H9 (cell line): ENCODE data around the gene TMCO4. TPM values are rescaled to one million over a fixed set of nuclear protein-coding genes. Genes with fewer than 3 reads are reported as not detected.

Experiments
- DNase-seq: peaks from one replicate; pipeline ENCODE4 v3.0.0-alpha.2; 2017
- H2AFZ ChIP-seq: one replicate; pipeline ENCODE4 v1.6.1; 2013; ENCODE audit warnings: mild to moderate bottlenecking, low read length, control low read depth, moderate library complexity
- H2AK5ac ChIP-seq: 2 replicates; pipeline ENCODE4 v1.6.1; 2013; ENCODE audit warnings: low read length, control low read depth, mixed read lengths; ENCODE audit not compliant: insufficient read length
- H2BK120ac ChIP-seq: one replicate; pipeline ENCODE4 v1.6.1; 2013; ENCODE audit warnings: low read depth, mild to moderate bottlenecking, low read length, control low read depth, inconsistent platforms; ENCODE audit not compliant: poor library complexity, severe bottlenecking
- H2BK12ac ChIP-seq: 2 replicates; pipeline ENCODE4 v1.6.1; 2013; ENCODE audit warnings: low read length, control low read depth, mixed read lengths, low read depth; ENCODE audit not compliant: insufficient read length
- H2BK15ac ChIP-seq: 2 replicates; pipeline ENCODE4 v1.6.1; 2013; ENCODE audit warnings: low read depth, low read length, control low read depth
- H2BK20ac ChIP-seq: one replicate; pipeline ENCODE4 v1.6.1; 2013; ENCODE audit warnings: low read depth, mild to moderate bottlenecking, low read length, control low read depth, inconsistent platforms; ENCODE audit not compliant: poor library complexity, severe bottlenecking
- H2BK5ac ChIP-seq: 2 replicates; pipeline ENCODE4 v1.6.1; 2013; ENCODE audit warnings: low read length, control low read depth, mixed read lengths; ENCODE audit not compliant: insufficient read length
- H3K14ac ChIP-seq: 2 replicates; pipeline ENCODE4 v1.6.1; 2013; ENCODE audit warnings: low read length, control low read depth; ENCODE audit not compliant: insufficient read depth
- H3K18ac ChIP-seq: 2 replicates; pipeline ENCODE4 v1.6.1; 2013; ENCODE audit warnings: low read depth, mild to moderate bottlenecking, mixed read lengths, low read length, control low read depth; ENCODE audit not compliant: insufficient read length
- H3K23ac ChIP-seq: 2 replicates; pipeline ENCODE4 v1.6.1; 2013; ENCODE audit warnings: low read length, control low read depth, mixed read lengths, low read depth; ENCODE audit not compliant: insufficient read length
- H3K23me2 ChIP-seq: 2 replicates; pipeline ENCODE4 v1.6.1; 2013; ENCODE audit warnings: low read depth, mild to moderate bottlenecking, mixed read lengths, low read length, control low read depth; ENCODE audit not compliant: insufficient read length, poor library complexity, severe bottlenecking
- H3K27ac ChIP-seq: 2 replicates; pipeline ENCODE4 v1.5.1; 2013; ENCODE audit warnings: low read length, control low read depth, mixed read lengths, low read depth; ENCODE audit not compliant: insufficient read length
- H3K27me3 ChIP-seq: 2 replicates; pipeline ENCODE4 v1.6.1; 2013; ENCODE audit warnings: low read length, control low read depth, inconsistent platforms; ENCODE audit not compliant: insufficient read depth
- H3K4ac ChIP-seq: 2 replicates; pipeline ENCODE4 v1.6.1; 2013; ENCODE audit warnings: low read depth, mild to moderate bottlenecking, control low read depth, inconsistent platforms, low read length, moderate library complexity
- H3K4me1 ChIP-seq: 2 replicates; pipeline ENCODE4 v1.6.1; 2013; ENCODE audit warnings: low read length, control low read depth, inconsistent platforms; ENCODE audit not compliant: insufficient read depth
- H3K4me2 ChIP-seq: 2 replicates; pipeline ENCODE4 v1.6.1; 2013; ENCODE audit warnings: low read length, control low read depth, mixed read lengths; ENCODE audit not compliant: insufficient read length, insufficient read depth
- H3K56ac ChIP-seq: 2 replicates; pipeline ENCODE4 v1.6.1; 2013; ENCODE audit warnings: low read depth, mild to moderate bottlenecking, mixed read lengths, low read length, control low read depth; ENCODE audit not compliant: insufficient read length
- H3K79me1 ChIP-seq: 2 replicates; pipeline ENCODE4 v1.6.1; 2013; ENCODE audit warnings: low read depth, mild to moderate bottlenecking, moderate library complexity, low read length, control low read depth, inconsistent platforms; ENCODE audit not compliant: insufficient read depth, poor library complexity, severe bottlenecking
- H3K79me2 ChIP-seq: 2 replicates; pipeline ENCODE4 v1.6.1; 2013; ENCODE audit warnings: low read length, control low read depth, inconsistent platforms; ENCODE audit not compliant: insufficient read depth
- H3K9ac ChIP-seq: 2 replicates; pipeline ENCODE4 v1.6.1; 2013; ENCODE audit warnings: low read length, control low read depth, mixed read lengths; ENCODE audit not compliant: insufficient read length; ENCODE audit errors: extremely low read depth
- H3K9me3 ChIP-seq: one replicate; pipeline ENCODE4 v1.6.1; 2013; ENCODE audit warnings: low read depth, low read length, inconsistent platforms; ENCODE audit not compliant: control insufficient read depth
- H3T11ph ChIP-seq: one replicate; pipeline ENCODE4 v1.6.1; 2013; ENCODE audit warnings: mild to moderate bottlenecking, low read length, control low read depth, inconsistent platforms
- H4K20me1 ChIP-seq: one replicate; pipeline ENCODE4 v1.6.1; 2013; ENCODE audit not compliant: control insufficient read depth, insufficient read length, insufficient read depth
- H4K5ac ChIP-seq: 2 replicates; pipeline ENCODE4 v1.6.1; 2013; ENCODE audit warnings: low read depth, mild to moderate bottlenecking, mixed read lengths, low read length, control low read depth; ENCODE audit not compliant: insufficient read length
- H4K8ac ChIP-seq: replicated peaks from 2 replicates; pipeline ENCODE4 v1.6.1; 2013; ENCODE audit warnings: low read length, control low read depth, mixed read lengths, low read depth; ENCODE audit not compliant: insufficient read length
- H4K91ac ChIP-seq: 2 replicates; pipeline ENCODE4 v1.6.1; 2013; ENCODE audit warnings: low read depth, mild to moderate bottlenecking, moderate library complexity, mixed read lengths, low read length, control low read depth; ENCODE audit not compliant: insufficient read length
- H3K27ac Mint-ChIP-seq, 3 experiments: 2 replicates in 2 of 3; 3 replicates in 1 of 3; pipeline ENCODE4 v1.8.0; 2020 to 2021; ENCODE audit warnings: mixed read lengths in 3 of 3, mild to moderate bottlenecking in 1 of 3, moderate library complexity in 1 of 3
- H3K27me3 Mint-ChIP-seq: 2 replicates; pipeline ENCODE4 v1.8.0; 2021; ENCODE audit warnings: low read depth, mild to moderate bottlenecking, moderate library complexity, mixed read lengths
- H3K36me3 Mint-ChIP-seq, 3 experiments: 2 replicates in 2 of 3; 3 replicates in 1 of 3; pipeline ENCODE4 v1.8.0; 2020 to 2021; ENCODE audit warnings: low read depth in 3 of 3, mixed read lengths in 3 of 3; ENCODE audit not compliant: insufficient read depth in 1 of 3
- H3K4me1 Mint-ChIP-seq, 2 experiments: 2 replicates each; pipeline ENCODE4 v1.8.0; 2020; ENCODE audit warnings: mixed read lengths in 2 of 2
- H3K4me3 Mint-ChIP-seq, 2 experiments: 2 replicates in 1 of 2; 3 replicates in 1 of 2; pipeline ENCODE4 v1.8.0; 2020 to 2021; ENCODE audit warnings: mild to moderate bottlenecking in 2 of 2, mixed read lengths in 2 of 2, moderate library complexity in 1 of 2
- H3K9me3 Mint-ChIP-seq, 2 experiments: 2 replicates in 1 of 2; 3 replicates in 1 of 2; pipeline ENCODE4 v1.8.0; 2020; ENCODE audit warnings: mild to moderate bottlenecking in 2 of 2, mixed read lengths in 2 of 2, moderate library complexity in 1 of 2
- WGBS: extraction: QIAGEN DNeasy Blood & Tissue Kit; methylation state at CpG from one replicate; pipeline ENCODE4 v1.1.7; 2013; ENCODE audit warnings: missing lambda C conversion rate, low lambda C conversion rate, mixed read lengths; ENCODE audit not compliant: insufficient read length; ENCODE audit errors: extremely low coverage; 5-methylcytosine and 5-hydroxymethylcytosine counted together
- total RNA-seq: library from RNA; stranded (reverse); gene quantifications from 2 replicates; pipeline ENCODE4 v1.2.1, GENCODE V29; 2021
- TF ChIP-seq, protein P1 (sequence below): fragments of 200-600 bp; sonication (generic); conservative IDR thresholded peaks from 3 replicates; pipeline ENCODE4 v1.8.0; 2021; ENCODE audit warnings: antibody characterized with exemption, mild to moderate bottlenecking

TMCO4 gene
- total RNA-seq, 1 experiment from 2014 or later = 4.0 TPM

DNA sequence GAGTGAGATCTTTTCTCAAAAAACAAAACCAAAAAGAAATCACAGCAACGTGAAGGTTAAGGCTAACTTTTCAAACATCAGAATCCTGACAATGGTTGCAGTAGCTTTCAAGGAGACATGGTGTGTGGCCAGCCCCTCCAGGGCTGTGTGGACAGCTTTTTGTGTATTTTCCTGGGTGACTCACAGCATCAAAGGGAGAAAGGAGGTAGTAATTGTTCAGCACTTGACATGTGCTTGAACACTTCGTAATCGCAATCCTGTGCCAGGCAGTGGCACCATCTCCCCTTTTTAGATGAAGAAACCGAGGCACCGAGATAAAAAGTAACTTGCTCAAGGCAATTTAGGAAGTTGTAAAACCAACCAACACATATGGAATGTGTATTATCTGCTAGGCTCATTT is 145.3 kb downstream of the TMCO4 start:
- Histone ChIP-seq H2AFZ (no peak overlapping the region), H3K4me2 (no peak overlapping the region), H3K9ac (no peak overlapping the region), H3K14ac (no peak overlapping the region), H4K20me1 (no peaks in the 10 kb centered on the region), H2BK5ac (no peak overlapping the region), H3K79me2 (no peaks in the 10 kb centered on the region), H3K79me1 (no peaks in the 10 kb centered on the region), H3K27me3 (peaks cover 2% of the 10 kb centered on the region; the same call in 1 of the 2 replicates), H3K56ac (no peak overlapping the region), H2AK5ac (no peak overlapping the region), H3K4ac (no peak overlapping the region; the same call in none of the 2 replicates), H3K23me2 (no peaks in the 10 kb centered on the region), H3K4me1 (no peaks in the 10 kb centered on the region), H3K27ac (peak overlapping the region; percentile 16), H3K9me3 (no peaks in the 10 kb centered on the region), H3K23ac (no peak overlapping the region), H2BK20ac (no peak overlapping the region), H3T11ph (peak overlapping the region; percentile 24), H4K5ac (no peak overlapping the region), H2BK120ac (no peak overlapping the region), H2BK12ac (no peak overlapping the region), H3K18ac (peak overlapping the region; percentile 1), H2BK15ac (no peak overlapping the region), H4K91ac (no peak overlapping the region), H4K8ac (no peak overlapping the region)
- Mint-ChIP-seq H3K4me1 (peaks cover 13 to 31% of the 10 kb centered on the region in 2 experiments), H3K36me3 (no peaks in the 10 kb centered on the region), H3K27ac (peak overlapping the region; percentile 97 to 98 (median 98)), H3K27me3 (no peaks in the 10 kb centered on the region), H3K4me3 (0 out of 5 replicates have a peak overlapping the region, but pooled peaks of 1 of the 2 experiments have one; percentile 65), H3K9me3 (no peaks in the 10 kb centered on the region)
- no peak for DNase-seq
- TF ChIP-seq, protein P1, sequence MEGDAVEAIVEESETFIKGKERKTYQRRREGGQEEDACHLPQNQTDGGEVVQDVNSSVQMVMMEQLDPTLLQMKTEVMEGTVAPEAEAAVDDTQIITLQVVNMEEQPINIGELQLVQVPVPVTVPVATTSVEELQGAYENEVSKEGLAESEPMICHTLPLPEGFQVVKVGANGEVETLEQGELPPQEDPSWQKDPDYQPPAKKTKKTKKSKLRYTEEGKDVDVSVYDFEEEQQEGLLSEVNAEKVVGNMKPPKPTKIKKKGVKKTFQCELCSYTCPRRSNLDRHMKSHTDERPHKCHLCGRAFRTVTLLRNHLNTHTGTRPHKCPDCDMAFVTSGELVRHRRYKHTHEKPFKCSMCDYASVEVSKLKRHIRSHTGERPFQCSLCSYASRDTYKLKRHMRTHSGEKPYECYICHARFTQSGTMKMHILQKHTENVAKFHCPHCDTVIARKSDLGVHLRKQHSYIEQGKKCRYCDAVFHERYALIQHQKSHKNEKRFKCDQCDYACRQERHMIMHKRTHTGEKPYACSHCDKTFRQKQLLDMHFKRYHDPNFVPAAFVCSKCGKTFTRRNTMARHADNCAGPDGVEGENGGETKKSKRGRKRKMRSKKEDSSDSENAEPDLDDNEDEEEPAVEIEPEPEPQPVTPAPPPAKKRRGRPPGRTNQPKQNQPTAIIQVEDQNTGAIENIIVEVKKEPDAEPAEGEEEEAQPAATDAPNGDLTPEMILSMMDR = no peak
- WGBS = no CpG with 5 or more reads among the region's 5 CpGs
